Upper lobe of left lung (tissue), 4 donors: Measurements from ENCODE around the gene MFSD6.

ENCODE experiments used
- CTCF ChIP-seq, 6 experiments: fragments of 450-650 bp in 4 of 6; fragments of 200-600 bp in 2 of 6; sonication (generic) in 2 of 6; IDR thresholded peaks; one replicate each; pipeline ENCODE4 v1.5.1; 2016 to 2019; ENCODE audit warnings: antibody characterized with exemption in 6 of 6
- POLR2A ChIP-seq, 4 donors: fragments of 450-650 bp; IDR thresholded peaks; one replicate each; pipeline ENCODE4 v1.5.1; 2016 to 2017; ENCODE audit warnings: antibody characterized with exemption in 4 of 4, mild to moderate bottlenecking in 2 of 4

DNA sequence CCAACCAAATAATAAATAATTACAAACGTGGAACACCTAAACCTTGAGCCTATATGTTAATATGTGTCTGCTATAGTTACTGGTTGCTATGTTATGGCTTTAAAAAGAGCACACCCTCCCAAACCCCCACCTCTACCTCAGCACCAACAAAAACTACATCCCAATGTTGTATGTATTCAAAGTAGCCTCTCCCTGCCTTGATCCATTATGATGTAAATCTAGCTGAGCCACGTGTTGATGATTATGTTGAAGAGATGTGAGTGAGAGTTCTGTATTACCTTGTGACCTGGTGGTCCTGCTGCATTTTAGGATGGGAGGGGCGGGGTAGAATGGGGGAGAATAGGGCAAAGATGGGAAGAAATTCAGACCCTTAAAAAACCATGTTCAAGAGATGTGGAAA, 4.8 kb downstream of the MFSD6 start:
- no peak for TF ChIP-seq CTCF (IDR thresholded peaks at IDR 0.05)
- no peak for TF ChIP-seq POLR2A (IDR thresholded peaks at IDR 0.05)
